Sigmoid colon (tissue), 7 donors: ENCODE measurements around the gene MPZL2. TPM values are rescaled to one million over a fixed set of nuclear protein-coding genes. Genes with fewer than 3 reads are reported as not detected.

Experiments used
- DNase-seq: peaks from one replicate; pipeline ENCODE4 v3.0.0-alpha.2; 2019
- H3K27ac ChIP-seq, 4 donors: fragments of 200-600 bp; sonication (generic); one replicate each; pipeline ENCODE4 v1.5.1; 2016 to 2019; ENCODE audit warnings: mild to moderate bottlenecking in 1 of 4
- H3K27me3 ChIP-seq, 3 donors: fragments of 200-600 bp; sonication (generic); one replicate each; pipeline ENCODE4 v1.5.1; 2019; ENCODE audit warnings: mild to moderate bottlenecking in 1 of 3
- H3K36me3 ChIP-seq, 4 donors: fragments of 200-600 bp; sonication (generic); one replicate each; pipeline ENCODE4 v1.5.1; 2016 to 2019
- H3K4me1 ChIP-seq, 4 donors: fragments of 200-600 bp; sonication (generic); one replicate each; pipeline ENCODE4 v1.5.1; 2017 to 2019
- H3K4me3 ChIP-seq, 4 donors: fragments of 200-600 bp; sonication (generic); one replicate each; pipeline ENCODE4 v1.5.1; 2017 to 2019; ENCODE audit warnings: mild to moderate bottlenecking in 2 of 4, moderate library complexity in 1 of 4
- H3K9me3 ChIP-seq, 4 donors: fragments of 200-600 bp in 3 of 4; sonication (generic) in 3 of 4; one replicate each; pipeline versions ENCODE4 v1.5.1 to v1.6.1; 2013 to 2019
- CTCF ChIP-seq, 4 experiments: fragments of 450-650 bp in 3 of 4; fragments of 200-600 bp in 1 of 4; IDR thresholded peaks; one replicate each; pipeline ENCODE4 v1.5.1; 2016 to 2019; ENCODE audit warnings: antibody characterized with exemption in 4 of 4, mild to moderate bottlenecking in 3 of 4, moderate library complexity in 2 of 4
- EP300 ChIP-seq, 4 donors: sonication (generic); formaldehyde crosslinking; IDR thresholded peaks; one replicate each; pipeline ENCODE4 v1.6.1; 2017; ENCODE audit warnings: antibody characterized with exemption in 4 of 4
- POLR2A ChIP-seq, 2 donors: fragments of 450-650 bp; IDR thresholded peaks; one replicate each; pipeline ENCODE4 v1.6.1; 2016; ENCODE audit warnings: antibody characterized with exemption in 2 of 2, mild to moderate bottlenecking in 2 of 2, moderate library complexity in 2 of 2
- POLR2AphosphoS5 ChIP-seq, 4 donors: sonication (generic); formaldehyde crosslinking; IDR thresholded peaks; one replicate each; pipeline ENCODE4 v1.6.1; 2017; ENCODE audit warnings: antibody characterized with exemption in 4 of 4
- WGBS, 2 donors: extraction: QIAGEN DNeasy Blood & Tissue Kit; methylation state at CpG; one replicate each; pipeline ENCODE4 v1.1.7; 2013; 5-methylcytosine and 5-hydroxymethylcytosine counted together
- intact Hi-C: fragments of 100-400 bp; cut with DNase I; formaldehyde crosslinking; loops from one replicate; pipeline ENCODE4 v1.15.1; 2023
- polyA plus RNA-seq, 3 donors: library from polyadenylated mRNA; stranded (reverse); fragments of 200-250 nt; gene quantifications; one replicate each; pipeline ENCODE4 v1.2.3, GENCODE V29; 2013
- total RNA-seq, 4 donors: library from RNA; depleted of rRNA; stranded (reverse); fragments of >200 nt; gene quantifications; one replicate each; pipeline ENCODE4 v1.1.0, GENCODE V29; 2016
- donor health status: healthy with polysubstance abuse.
- donor health status: Bipolar disorder and iron deficiency.
- donor health status: healthy.

The MPZL2 gene
- total and polyA plus RNA-seq, 7 donors, result 7.7 to 27.6 (median 9.6) TPM

- TF ChIP-seq POLR2AphosphoS5 (IDR thresholded peaks at IDR 0.05), result no peak
- no peak for TF ChIP-seq EP300 (IDR thresholded peaks at IDR 0.05)
- TF ChIP-seq POLR2A (IDR thresholded peaks at IDR 0.05), result no peak
- no peak for TF ChIP-seq CTCF (IDR thresholded peaks at IDR 0.05)
- intact Hi-C loops, result no loop called here
- Histone ChIP-seq H3K27me3 (peaks cover 0 to 14% (median 0%) of the 10 kb centered on the region in 3 donors), H3K9me3 (no peaks in the 10 kb centered on the region), H3K36me3 (no peaks in the 10 kb centered on the region), H3K4me3 (no peak overlapping the region), H3K4me1 (no peaks in the 10 kb centered on the region), H3K27ac (no peak overlapping the region)
- DNase-seq, result no peak
- WGBS, 2 donors, result 84 to 85% methylated on average over 7 of the region's 7 CpGs
Measured at GRCh38 chr11:118212131-118212725, 51.9 kb downstream of the MPZL2 start.

- H3K4me1 ChIP-seq, result no peaks in the 10 kb centered on the region
- peaks cover 0 to 14% (median 0%) of the 10 kb centered on the region in 3 donors for H3K27me3 ChIP-seq
- H3K9me3 ChIP-seq, result no peaks in the 10 kb centered on the region
- H3K4me3 ChIP-seq, result no peak overlapping the region
- no peak overlapping the region for H3K27ac ChIP-seq
- H3K36me3 ChIP-seq, result no peaks in the 10 kb centered on the region
- TF ChIP-seq POLR2A (IDR thresholded peaks at IDR 0.05) (no peak), EP300 (IDR thresholded peaks at IDR 0.05) (no peak), POLR2AphosphoS5 (IDR thresholded peaks at IDR 0.05) (no peak), CTCF (IDR thresholded peaks at IDR 0.05) (no peak)
- DNase-seq, result no peak
- WGBS, 2 donors, result 73 to 74% methylated on average over 6 of the region's 6 CpGs
- intact Hi-C loops, result no loop called here
Measured at GRCh38 chr11:118211006-118211405, 53.1 kb downstream of the MPZL2 start.

- WGBS, 2 donors, result 96% methylated on average over 7 of the region's 7 CpGs
- Histone ChIP-seq H3K27ac (no peak overlapping the region), H3K36me3 (no peaks in the 10 kb centered on the region), H3K27me3 (peaks cover 0 to 14% (median 0%) of the 10 kb centered on the region in 3 donors), H3K9me3 (no peaks in the 10 kb centered on the region), H3K4me3 (no peak overlapping the region), H3K4me1 (no peaks in the 10 kb centered on the region)
- intact Hi-C loops, result no loop called here
- DNase-seq, result no peak
- no peak for TF ChIP-seq EP300 (IDR thresholded peaks at IDR 0.05)
- TF ChIP-seq POLR2AphosphoS5 (IDR thresholded peaks at IDR 0.05), result no peak
- TF ChIP-seq CTCF (IDR thresholded peaks at IDR 0.05), result no peak
- TF ChIP-seq POLR2A (IDR thresholded peaks at IDR 0.05), result no peak
Measured at GRCh38 chr11:118210323-118210722, 53.8 kb downstream of the MPZL2 start.

- H3K4me3 ChIP-seq, result no peak overlapping the region
- H3K9me3 ChIP-seq, result no peaks in the 10 kb centered on the region
- intact Hi-C loops, result no loop called here
- TF ChIP-seq CTCF (IDR thresholded peaks at IDR 0.05) (no peak), POLR2AphosphoS5 (IDR thresholded peaks at IDR 0.05) (no peak), POLR2A (IDR thresholded peaks at IDR 0.05) (no peak), EP300 (IDR thresholded peaks at IDR 0.05) (no peak)
- no peak for DNase-seq
- H3K4me1 ChIP-seq, result no peaks in the 10 kb centered on the region
- 79 to 90% methylated on average over 3 of the region's 3 CpGs for WGBS, 2 donors
- H3K27me3 ChIP-seq, result peaks cover 0 to 14% (median 0%) of the 10 kb centered on the region in 3 donors
- H3K27ac ChIP-seq, result no peak overlapping the region
- H3K36me3 ChIP-seq, result no peaks in the 10 kb centered on the region
Measured at GRCh38 chr11:118209033-118209432, 55.1 kb downstream of the MPZL2 start.

- intact Hi-C loops, result no loop called here
- H3K27me3 ChIP-seq, result peaks cover 0 to 14% (median 0%) of the 10 kb centered on the region in 3 donors
- no peak for TF ChIP-seq EP300 (IDR thresholded peaks at IDR 0.05)
- no peak for TF ChIP-seq POLR2A (IDR thresholded peaks at IDR 0.05)
- TF ChIP-seq CTCF (IDR thresholded peaks at IDR 0.05), result no peak
- no peak for TF ChIP-seq POLR2AphosphoS5 (IDR thresholded peaks at IDR 0.05)
- no peaks in the 10 kb centered on the region for H3K4me1 ChIP-seq
- no peaks in the 10 kb centered on the region for H3K36me3 ChIP-seq
- no peaks in the 10 kb centered on the region for H3K9me3 ChIP-seq
- H3K4me3 ChIP-seq, result no peak overlapping the region
- no peak overlapping the region for H3K27ac ChIP-seq
- no peak for DNase-seq
- 86 to 94% methylated on average over 2 of the region's 2 CpGs for WGBS, 2 donors
Measured at GRCh38 chr11:118207079-118207478, 57.0 kb downstream of the MPZL2 start.
